ENCODE results near the gene BCAS3.
A peak's percentile ranks its signal among the peaks of the same experiment; 100 is the strongest.

Gene BCAS3

GRCh38 chr17:61155590-61156237 lies 478.1 kb downstream of the BCAS3 start:
- Histone ChIP-seq H3K9me3 (ENCODE audit: insufficient read depth, low read depth, low read length) (no peaks in the 10 kb centered on the region), H3K27ac (ENCODE audit: low read depth, low read length) (no peak overlapping the region), H3K79me2 (ENCODE audit: control insufficient read depth, insufficient read depth, low read length, poor library complexity) (no peaks in the 10 kb centered on the region), H2BK5ac (ENCODE audit: low read depth, low read length, poor library complexity) (no peak overlapping the region), H3K18ac (ENCODE audit: low read length) (no peak overlapping the region), H3K23ac (ENCODE audit: low read length) (no peak overlapping the region), H2AK5ac (ENCODE audit: low read length) (no peak overlapping the region), H3K79me1 (ENCODE audit: low read length) (peaks cover 1% of the 10 kb centered on the region), H2AFZ (ENCODE audit: insufficient read depth, low read length, poor library complexity) (no peak overlapping the region), H3K36me3 (ENCODE audit: control insufficient read depth in 1 of 2, insufficient read depth in 2 of 2, low read length in 2 of 2) (no peaks in the 10 kb centered on the region), H4K91ac (ENCODE audit: low read depth, low read length) (no peak overlapping the region), H3K4me2 (ENCODE audit: low read length) (no peak overlapping the region), H4K8ac (ENCODE audit: low read depth, low read length) (no peak overlapping the region), H3K4me1 (ENCODE audit: control insufficient read depth in 1 of 2, insufficient read depth in 2 of 2, low read length in 2 of 2) (peaks cover 0 to 2% of the 10 kb centered on the region in 2 experiments), H2BK12ac (ENCODE audit: low read length) (no peak overlapping the region), H3K4me3 (ENCODE audit: low read depth, low read length) (no peak overlapping the region), H4K12ac (ENCODE audit: low read depth, low read length) (no peak overlapping the region), H2BK120ac (ENCODE audit: insufficient read depth, low read length, poor library complexity) (no peak overlapping the region), H3K9ac (ENCODE audit: low read length) (no peak overlapping the region), H3K4ac (ENCODE audit: low read depth, low read length) (no peak overlapping the region), H3K27me3 (ENCODE audit: insufficient read depth, low read length) (no peaks in the 10 kb centered on the region), H3K14ac (ENCODE audit: low read length) (no peak overlapping the region)
- WGBS (ENCODE audit: extremely low coverage, insufficient coverage, insufficient read length) = no CpG with 5 or more reads among the region's 4 CpGs
- no peak for DNase-seq

- no peaks in the 10 kb centered on the region for H3K79me2 ChIP-seq (ENCODE audit: control insufficient read depth, insufficient read depth, low read length, poor library complexity)
Observed at GRCh38 chr17:61157246-61157886, 479.7 kb downstream of the BCAS3 start.

GRCh38 chr17:61158376-61158775 lies 480.7 kb downstream of the BCAS3 start:
- Histone ChIP-seq H3K79me1 (ENCODE audit: low read length) (peaks cover 1% of the 10 kb centered on the region), H4K12ac (ENCODE audit: low read depth, low read length) (no peak overlapping the region), H2AFZ (ENCODE audit: insufficient read depth, low read length, poor library complexity) (no peak overlapping the region), H2AK5ac (ENCODE audit: low read length) (no peak overlapping the region), H3K4me1 (ENCODE audit: control insufficient read depth in 1 of 2, insufficient read depth in 2 of 2, low read length in 2 of 2) (peaks cover 0 to 4% of the 10 kb centered on the region in 2 experiments), H3K4me3 (ENCODE audit: low read depth, low read length) (no peak overlapping the region), H3K9ac (ENCODE audit: low read length) (no peak overlapping the region), H3K23ac (ENCODE audit: low read length) (no peak overlapping the region), H2BK5ac (ENCODE audit: low read depth, low read length, poor library complexity) (no peak overlapping the region), H3K18ac (ENCODE audit: low read length) (no peak overlapping the region), H3K14ac (ENCODE audit: low read length) (no peak overlapping the region), H3K27me3 (ENCODE audit: insufficient read depth, low read length) (no peaks in the 10 kb centered on the region), H2BK120ac (ENCODE audit: insufficient read depth, low read length, poor library complexity) (no peak overlapping the region), H3K27ac (ENCODE audit: low read depth, low read length) (no peak overlapping the region), H3K4me2 (ENCODE audit: low read length) (no peak overlapping the region), H3K4ac (ENCODE audit: low read depth, low read length) (no peak overlapping the region), H4K91ac (ENCODE audit: low read depth, low read length) (no peak overlapping the region), H3K9me3 (ENCODE audit: insufficient read depth, low read depth, low read length) (no peaks in the 10 kb centered on the region), H3K36me3 (ENCODE audit: control insufficient read depth in 1 of 2, insufficient read depth in 2 of 2, low read length in 2 of 2) (no peaks in the 10 kb centered on the region), H3K79me2 (ENCODE audit: control insufficient read depth, insufficient read depth, low read length, poor library complexity) (no peaks in the 10 kb centered on the region), H4K8ac (ENCODE audit: low read depth, low read length) (no peak overlapping the region), H2BK12ac (ENCODE audit: low read length) (no peak overlapping the region)
- DNase-seq = no peak
- no CpG with 5 or more reads among the region's 3 CpGs for WGBS (ENCODE audit: extremely low coverage, insufficient coverage, insufficient read length)

More at GRCh38 chr17:61157246-61157886, 479.7 kb downstream of the BCAS3 start:
- Histone ChIP-seq H3K4ac (ENCODE audit: low read depth, low read length) (no peak overlapping the region), H3K18ac (ENCODE audit: low read length) (no peak overlapping the region), H3K4me1 (ENCODE audit: control insufficient read depth in 1 of 2, insufficient read depth in 2 of 2, low read length in 2 of 2) (peaks cover 0 to 4% of the 10 kb centered on the region in 2 experiments), H3K36me3 (ENCODE audit: control insufficient read depth in 1 of 2, insufficient read depth in 2 of 2, low read length in 2 of 2) (no peaks in the 10 kb centered on the region), H4K12ac (ENCODE audit: low read depth, low read length) (no peak overlapping the region), H3K4me3 (ENCODE audit: low read depth, low read length) (no peak overlapping the region), H3K79me1 (ENCODE audit: low read length) (peaks cover 1% of the 10 kb centered on the region), H3K27ac (ENCODE audit: low read depth, low read length) (no peak overlapping the region), H3K14ac (ENCODE audit: low read length) (no peak overlapping the region), H2AK5ac (ENCODE audit: low read length) (no peak overlapping the region), H4K8ac (ENCODE audit: low read depth, low read length) (no peak overlapping the region), H3K27me3 (ENCODE audit: insufficient read depth, low read length) (no peaks in the 10 kb centered on the region), H2BK120ac (ENCODE audit: insufficient read depth, low read length, poor library complexity) (no peak overlapping the region), H4K91ac (ENCODE audit: low read depth, low read length) (no peak overlapping the region), H3K9ac (ENCODE audit: low read length) (no peak overlapping the region), H3K23ac (ENCODE audit: low read length) (no peak overlapping the region), H2BK12ac (ENCODE audit: low read length) (no peak overlapping the region), H2BK5ac (ENCODE audit: low read depth, low read length, poor library complexity) (no peak overlapping the region), H2AFZ (ENCODE audit: insufficient read depth, low read length, poor library complexity) (no peak overlapping the region), H3K4me2 (ENCODE audit: low read length) (no peak overlapping the region), H3K9me3 (ENCODE audit: insufficient read depth, low read depth, low read length) (no peaks in the 10 kb centered on the region)
- no CpG with 5 or more reads among the region's 7 CpGs for WGBS (ENCODE audit: extremely low coverage, insufficient coverage, insufficient read length)
- no peak for DNase-seq

GRCh38 chr17:61159221-61159814 lies 481.7 kb downstream of the BCAS3 start:
- Histone ChIP-seq H2BK12ac (ENCODE audit: low read length) (no peak overlapping the region), H3K9me3 (ENCODE audit: insufficient read depth, low read depth, low read length) (no peaks in the 10 kb centered on the region)

More at GRCh38 chr17:61159221-61159814, 481.7 kb downstream of the BCAS3 start:
- Histone ChIP-seq H3K27me3 (ENCODE audit: insufficient read depth, low read length) (no peaks in the 10 kb centered on the region), H4K8ac (ENCODE audit: low read depth, low read length) (no peak overlapping the region), H3K79me2 (ENCODE audit: control insufficient read depth, insufficient read depth, low read length, poor library complexity) (no peaks in the 10 kb centered on the region), H3K36me3 (ENCODE audit: control insufficient read depth in 1 of 2, insufficient read depth in 2 of 2, low read length in 2 of 2) (no peaks in the 10 kb centered on the region), H3K18ac (ENCODE audit: low read length) (no peak overlapping the region), H3K14ac (ENCODE audit: low read length) (no peak overlapping the region), H3K79me1 (ENCODE audit: low read length) (peaks cover 1% of the 10 kb centered on the region), H2AFZ (ENCODE audit: insufficient read depth, low read length, poor library complexity) (no peak overlapping the region), H3K23ac (ENCODE audit: low read length) (no peak overlapping the region), H3K4me1 (ENCODE audit: control insufficient read depth in 1 of 2, insufficient read depth in 2 of 2, low read length in 2 of 2) (peaks cover 0 to 4% of the 10 kb centered on the region in 2 experiments), H2BK5ac (ENCODE audit: low read depth, low read length, poor library complexity) (no peak overlapping the region), H3K4ac (ENCODE audit: low read depth, low read length) (no peak overlapping the region), H4K91ac (ENCODE audit: low read depth, low read length) (no peak overlapping the region), H3K27ac (ENCODE audit: low read depth, low read length) (no peak overlapping the region), H3K9ac (ENCODE audit: low read length) (no peak overlapping the region), H2BK120ac (ENCODE audit: insufficient read depth, low read length, poor library complexity) (no peak overlapping the region), H3K4me2 (ENCODE audit: low read length) (no peak overlapping the region), H3K4me3 (ENCODE audit: low read depth, low read length) (no peak overlapping the region), H4K12ac (ENCODE audit: low read depth, low read length) (no peak overlapping the region), H2AK5ac (ENCODE audit: low read length) (no peak overlapping the region)
- DNase-seq = peak; percentile 7 to 58
- no CpG with 5 or more reads among the region's 1 CpG for WGBS (ENCODE audit: extremely low coverage, insufficient coverage, insufficient read length)
